Measurements from ENCODE around the gene SLC25A23.

DNA sequence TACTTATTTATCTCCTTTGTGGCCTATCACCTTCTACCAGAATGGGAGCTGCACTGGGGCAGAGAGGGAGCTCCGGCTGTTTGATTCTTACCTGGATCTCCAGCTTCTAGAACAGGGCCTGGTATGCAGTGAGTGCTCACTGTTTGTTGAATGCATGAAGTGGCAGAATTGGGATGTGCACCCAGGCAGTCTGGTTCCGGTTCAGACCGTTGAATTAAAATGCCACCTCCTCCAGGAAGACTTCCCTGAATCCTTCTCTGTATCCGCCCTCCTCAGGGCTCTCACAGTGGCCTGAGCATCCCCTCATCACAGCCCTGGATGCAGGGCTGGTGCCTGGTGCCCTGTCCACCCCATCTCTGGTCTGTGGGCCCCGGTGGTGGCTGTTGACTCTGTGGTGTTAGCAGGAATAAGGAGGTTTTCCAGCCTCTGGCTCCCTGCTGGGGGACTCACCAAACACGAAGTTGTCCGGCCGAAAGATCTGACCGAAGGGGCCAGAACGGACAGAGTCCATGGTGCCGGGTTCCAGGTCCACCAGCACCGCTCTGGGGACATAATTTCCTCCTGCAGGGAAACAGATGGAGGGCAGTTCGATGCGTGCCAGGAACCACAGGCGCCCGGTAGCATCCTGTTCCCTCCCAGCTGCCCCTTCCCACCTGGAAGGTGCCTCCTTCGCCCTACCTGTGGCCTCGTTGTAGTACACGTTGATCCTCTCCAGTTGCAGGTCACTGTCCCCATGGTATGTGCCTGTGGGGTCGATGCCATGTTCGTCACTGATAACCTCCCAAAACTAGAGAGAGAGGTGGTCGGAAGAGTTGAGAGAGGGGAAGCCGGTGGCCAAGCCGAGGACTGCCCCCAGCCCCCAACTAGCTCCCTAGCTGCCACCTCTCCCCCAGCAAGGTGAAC lies 41.5 kb upstream of the SLC25A23 start:
- TF ChIP-seq CTCF (IDR thresholded peaks at IDR 0.05) (no peak), EZH2 (IDR thresholded peaks at IDR 0.05) (no peak)
